ENCODE measurements around the gene KIF5B. TPM values are rescaled to one million over a fixed set of nuclear protein-coding genes. Genes with fewer than 3 reads are reported as not detected.

KIF5B gene
- total RNA-seq, 1 experiment from 2014 or later, result 63.2 TPM

- no peak overlapping the region for H3K27ac Mint-ChIP-seq
- peaks cover 3% of the 10 kb centered on the region; the same call in 1 of the 2 replicates for H3K27me3 Mint-ChIP-seq (ENCODE audit: low read depth)
- no peak overlapping the region for H3K4me3 Mint-ChIP-seq
- no peak for DNase-seq (ENCODE audit: low spot score)
- POLR2A ChIA-PET, result no interaction called here
- H3K9me3 Mint-ChIP-seq, result no peaks in the 10 kb centered on the region
- ATAC-seq, result no peak
- no peaks in the 10 kb centered on the region for H3K36me3 Mint-ChIP-seq
- peaks cover 11% of the 10 kb centered on the region for H3K4me1 Mint-ChIP-seq
- CTCF ChIA-PET, result no interaction called here
- TF ChIP-seq, protein P1, sequence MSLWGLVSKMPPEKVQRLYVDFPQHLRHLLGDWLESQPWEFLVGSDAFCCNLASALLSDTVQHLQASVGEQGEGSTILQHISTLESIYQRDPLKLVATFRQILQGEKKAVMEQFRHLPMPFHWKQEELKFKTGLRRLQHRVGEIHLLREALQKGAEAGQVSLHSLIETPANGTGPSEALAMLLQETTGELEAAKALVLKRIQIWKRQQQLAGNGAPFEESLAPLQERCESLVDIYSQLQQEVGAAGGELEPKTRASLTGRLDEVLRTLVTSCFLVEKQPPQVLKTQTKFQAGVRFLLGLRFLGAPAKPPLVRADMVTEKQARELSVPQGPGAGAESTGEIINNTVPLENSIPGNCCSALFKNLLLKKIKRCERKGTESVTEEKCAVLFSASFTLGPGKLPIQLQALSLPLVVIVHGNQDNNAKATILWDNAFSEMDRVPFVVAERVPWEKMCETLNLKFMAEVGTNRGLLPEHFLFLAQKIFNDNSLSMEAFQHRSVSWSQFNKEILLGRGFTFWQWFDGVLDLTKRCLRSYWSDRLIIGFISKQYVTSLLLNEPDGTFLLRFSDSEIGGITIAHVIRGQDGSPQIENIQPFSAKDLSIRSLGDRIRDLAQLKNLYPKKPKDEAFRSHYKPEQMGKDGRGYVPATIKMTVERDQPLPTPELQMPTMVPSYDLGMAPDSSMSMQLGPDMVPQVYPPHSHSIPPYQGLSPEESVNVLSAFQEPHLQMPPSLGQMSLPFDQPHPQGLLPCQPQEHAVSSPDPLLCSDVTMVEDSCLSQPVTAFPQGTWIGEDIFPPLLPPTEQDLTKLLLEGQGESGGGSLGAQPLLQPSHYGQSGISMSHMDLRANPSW (CRISPR knock-in tag; conservative IDR thresholded peaks at IDR 0.05; ENCODE audit: low read depth), result no peak
- TF ChIP-seq EMX1 (CRISPR knock-in tag; IDR thresholded peaks at IDR 0.05) (no peak), JAZF1 (CRISPR knock-in tag; IDR thresholded peaks at IDR 0.05) (no peak), ZMAT4 (CRISPR knock-in tag; IDR thresholded peaks at IDR 0.05) (no peak), SMAD3 (CRISPR knock-in tag; IDR thresholded peaks at IDR 0.05; ENCODE audit: borderline replicate concordance) (no peak), ESRRA (CRISPR knock-in tag; IDR thresholded peaks at IDR 0.05; ENCODE audit: borderline replicate concordance) (no peak), KAT7 (CRISPR knock-in tag; IDR thresholded peaks at IDR 0.05; ENCODE audit: borderline replicate concordance) (no peak), IRF2 (CRISPR knock-in tag; IDR thresholded peaks at IDR 0.05; ENCODE audit: borderline replicate concordance, low read depth) (no peak), TEAD4 (CRISPR knock-in tag; IDR thresholded peaks at IDR 0.05) (no peak), CTCF (IDR thresholded peaks at IDR 0.05) (no peak), CBFB (CRISPR knock-in tag; IDR thresholded peaks at IDR 0.05; ENCODE audit: low read depth) (no peak), GRHL2 (CRISPR knock-in tag; IDR thresholded peaks at IDR 0.05; ENCODE audit: insufficient replicate concordance, severe bottlenecking) (no peak), CREB1 (CRISPR knock-in tag; IDR thresholded peaks at IDR 0.05) (no peak), IRF1 (CRISPR knock-in tag; IDR thresholded peaks at IDR 0.05) (no peak), GTF2I (CRISPR knock-in tag; conservative IDR thresholded peaks at IDR 0.05) (no peak), MLX (CRISPR knock-in tag; IDR thresholded peaks at IDR 0.05) (no peak)
- TF ChIP-seq, protein P2, sequence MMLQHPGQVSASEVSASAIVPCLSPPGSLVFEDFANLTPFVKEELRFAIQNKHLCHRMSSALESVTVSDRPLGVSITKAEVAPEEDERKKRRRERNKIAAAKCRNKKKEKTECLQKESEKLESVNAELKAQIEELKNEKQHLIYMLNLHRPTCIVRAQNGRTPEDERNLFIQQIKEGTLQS (CRISPR knock-in tag; conservative IDR thresholded peaks at IDR 0.05), result no peak
- TF ChIP-seq, protein P3, sequence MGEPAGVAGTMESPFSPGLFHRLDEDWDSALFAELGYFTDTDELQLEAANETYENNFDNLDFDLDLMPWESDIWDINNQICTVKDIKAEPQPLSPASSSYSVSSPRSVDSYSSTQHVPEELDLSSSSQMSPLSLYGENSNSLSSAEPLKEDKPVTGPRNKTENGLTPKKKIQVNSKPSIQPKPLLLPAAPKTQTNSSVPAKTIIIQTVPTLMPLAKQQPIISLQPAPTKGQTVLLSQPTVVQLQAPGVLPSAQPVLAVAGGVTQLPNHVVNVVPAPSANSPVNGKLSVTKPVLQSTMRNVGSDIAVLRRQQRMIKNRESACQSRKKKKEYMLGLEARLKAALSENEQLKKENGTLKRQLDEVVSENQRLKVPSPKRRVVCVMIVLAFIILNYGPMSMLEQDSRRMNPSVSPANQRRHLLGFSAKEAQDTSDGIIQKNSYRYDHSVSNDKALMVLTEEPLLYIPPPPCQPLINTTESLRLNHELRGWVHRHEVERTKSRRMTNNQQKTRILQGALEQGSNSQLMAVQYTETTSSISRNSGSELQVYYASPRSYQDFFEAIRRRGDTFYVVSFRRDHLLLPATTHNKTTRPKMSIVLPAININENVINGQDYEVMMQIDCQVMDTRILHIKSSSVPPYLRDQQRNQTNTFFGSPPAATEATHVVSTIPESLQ (CRISPR knock-in tag; IDR thresholded peaks at IDR 0.05), result no peak
- TF ChIP-seq, protein P4, sequence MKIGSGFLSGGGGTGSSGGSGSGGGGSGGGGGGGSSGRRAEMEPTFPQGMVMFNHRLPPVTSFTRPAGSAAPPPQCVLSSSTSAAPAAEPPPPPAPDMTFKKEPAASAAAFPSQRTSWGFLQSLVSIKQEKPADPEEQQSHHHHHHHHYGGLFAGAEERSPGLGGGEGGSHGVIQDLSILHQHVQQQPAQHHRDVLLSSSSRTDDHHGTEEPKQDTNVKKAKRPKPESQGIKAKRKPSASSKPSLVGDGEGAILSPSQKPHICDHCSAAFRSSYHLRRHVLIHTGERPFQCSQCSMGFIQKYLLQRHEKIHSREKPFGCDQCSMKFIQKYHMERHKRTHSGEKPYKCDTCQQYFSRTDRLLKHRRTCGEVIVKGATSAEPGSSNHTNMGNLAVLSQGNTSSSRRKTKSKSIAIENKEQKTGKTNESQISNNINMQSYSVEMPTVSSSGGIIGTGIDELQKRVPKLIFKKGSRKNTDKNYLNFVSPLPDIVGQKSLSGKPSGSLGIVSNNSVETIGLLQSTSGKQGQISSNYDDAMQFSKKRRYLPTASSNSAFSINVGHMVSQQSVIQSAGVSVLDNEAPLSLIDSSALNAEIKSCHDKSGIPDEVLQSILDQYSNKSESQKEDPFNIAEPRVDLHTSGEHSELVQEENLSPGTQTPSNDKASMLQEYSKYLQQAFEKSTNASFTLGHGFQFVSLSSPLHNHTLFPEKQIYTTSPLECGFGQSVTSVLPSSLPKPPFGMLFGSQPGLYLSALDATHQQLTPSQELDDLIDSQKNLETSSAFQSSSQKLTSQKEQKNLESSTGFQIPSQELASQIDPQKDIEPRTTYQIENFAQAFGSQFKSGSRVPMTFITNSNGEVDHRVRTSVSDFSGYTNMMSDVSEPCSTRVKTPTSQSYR (CRISPR knock-in tag; IDR thresholded peaks at IDR 0.05), result no peak
These were observed 17.4 kb upstream of the KIF5B start for GRCh38 chr10:32073659-32074058.
